ENCODE results near the gene FRMD4A.

The FRMD4A gene

GRCh38 chr10:13706604-13707003 lies 624.1 kb downstream of the FRMD4A start:
- H3K4me3 ChIP-seq (replicated peaks; ENCODE audit: low read depth, low read length), result peak overlapping the region; percentile 90
- DNase-seq (ENCODE audit: extremely low read depth, low read depth), result no peak
- no peak for TF ChIP-seq CTCF (IDR thresholded peaks at IDR 0.05; ENCODE audit: low read depth, low read length, missing control alignments)

GRCh38 chr10:13706175-13706574 lies 624.5 kb downstream of the FRMD4A start:
- DNase-seq (ENCODE audit: extremely low read depth, low read depth), result no peak
- H3K4me3 ChIP-seq (replicated peaks; ENCODE audit: low read depth, low read length), result peak overlapping the region; percentile 90
- TF ChIP-seq CTCF (IDR thresholded peaks at IDR 0.05; ENCODE audit: low read depth, low read length, missing control alignments), result no peak

GRCh38 chr10:13705526-13706174 lies 625.1 kb downstream of the FRMD4A start:
- no peak for DNase-seq (ENCODE audit: extremely low read depth, low read depth)
- H3K4me3 ChIP-seq (replicated peaks; ENCODE audit: low read depth, low read length), result peak overlapping the region; percentile 90
- no peak for TF ChIP-seq CTCF (IDR thresholded peaks at IDR 0.05; ENCODE audit: low read depth, low read length, missing control alignments)

- H3K4me3 ChIP-seq (replicated peaks; ENCODE audit: low read depth, low read length), result peak overlapping the region; percentile 90
- no peak for TF ChIP-seq CTCF (IDR thresholded peaks at IDR 0.05; ENCODE audit: low read depth, low read length, missing control alignments)
- no peak for DNase-seq (ENCODE audit: extremely low read depth, low read depth)
These were observed 625.8 kb downstream of the FRMD4A start for GRCh38 chr10:13704964-13705363.

- no peak for TF ChIP-seq CTCF (IDR thresholded peaks at IDR 0.05; ENCODE audit: low read depth, low read length, missing control alignments)
- DNase-seq (ENCODE audit: extremely low read depth, low read depth), result no peak
- H3K4me3 ChIP-seq (replicated peaks; ENCODE audit: low read depth, low read length), result peak overlapping the region; percentile 90
These were observed 626.7 kb downstream of the FRMD4A start for GRCh38 chr10:13703997-13704536.

GRCh38 chr10:13703101-13703818 lies 627.5 kb downstream of the FRMD4A start:
- DNase-seq (ENCODE audit: extremely low read depth, low read depth), result no peak
- TF ChIP-seq CTCF (IDR thresholded peaks at IDR 0.05; ENCODE audit: low read depth, low read length, missing control alignments), result no peak
- peak overlapping the region; percentile 90 for H3K4me3 ChIP-seq (replicated peaks; ENCODE audit: low read depth, low read length)
